K562 (cell line): ENCODE measurements around the gene TUBB2A. TPM values are rescaled to one million over a fixed set of nuclear protein-coding genes. Genes with fewer than 3 reads are reported as not detected.
A peak's percentile ranks its signal among the peaks of the same experiment; 100 is the strongest.

Experiments used
- BMI1 ChIP-seq: fragments of 150-350 bp; IDR thresholded peaks from 2 replicates; pipeline ENCODE4 v1.6.1; 2014; ENCODE audit warnings: low read length
- CREB1 ChIP-seq, 2 experiments: sonication (generic) in 1 of 2; formaldehyde crosslinking in 1 of 2; IDR thresholded peaks; 2 replicates each; pipeline versions ENCODE4 v1.6.1 to v1.8.0; 2012 to 2022; ENCODE audit warnings: inconsistent platforms in 1 of 2, mild to moderate bottlenecking in 1 of 2, missing genetic modification reagents in 1 of 2, moderate library complexity in 1 of 2
- E2F6 ChIP-seq, 2 experiments: IDR thresholded peaks; 2 replicates each; pipeline ENCODE4 v1.6.1; 2011; ENCODE audit warnings: borderline replicate concordance in 1 of 2, control low read depth in 1 of 2, low read depth in 1 of 2, low read length in 1 of 2, mild to moderate bottlenecking in 1 of 2, mixed read lengths in 1 of 2, moderate library complexity in 1 of 2; ENCODE audit not compliant: insufficient read depth in 1 of 2, insufficient read length in 1 of 2, poor library complexity in 1 of 2, severe bottlenecking in 1 of 2; ENCODE audit errors: extremely low read depth in 1 of 2
- ESRRA ChIP-seq: fragments of 450-650 bp; IDR thresholded peaks from 2 replicates; pipeline ENCODE4 v1.6.1; 2014; ENCODE audit warnings: low read depth, mild to moderate bottlenecking, moderate library complexity, borderline replicate concordance
- KDM2B ChIP-seq: fragments of 250-450 bp; sonication (Bioruptor Pico); IDR thresholded peaks from 2 replicates; pipeline ENCODE4 v1.8.0; 2021; ENCODE audit warnings: mild to moderate bottlenecking, moderate library complexity
- NELFE ChIP-seq: IDR thresholded peaks from 2 replicates; pipeline ENCODE4 v1.6.1; 2011; ENCODE audit warnings: mild to moderate bottlenecking; ENCODE audit not compliant: insufficient read depth, insufficient read length
- PKNOX1 ChIP-seq: fragments of 450-650 bp; IDR thresholded peaks from 2 replicates; pipeline ENCODE4 v1.6.1; 2016
- RCOR1 ChIP-seq, 2 experiments: IDR thresholded peaks; 2 replicates each; pipeline ENCODE4 v1.6.1; 2012; ENCODE audit warnings: low read depth in 2 of 2, low read length in 2 of 2, borderline replicate concordance in 1 of 2, improper control_type of control experiment in 1 of 2
- TRIM24 ChIP-seq, 2 experiments: fragments of 450-650 bp; IDR thresholded peaks; 2 replicates each; pipeline ENCODE4 v1.6.1; 2016
- ZKSCAN8 ChIP-seq: fragments of 200-800 bp; sonication (Bioruptor generic); IDR thresholded peaks from 2 replicates; pipeline ENCODE4 v1.6.1; 2016; ENCODE audit warnings: missing genetic modification characterization, missing compliant biosample characterization
- ZNF121 ChIP-seq: sonication (generic); formaldehyde crosslinking; conservative IDR thresholded peaks from 2 replicates; pipeline ENCODE4 v1.8.0; 2022; ENCODE audit warnings: missing genetic modification reagents
- ZNF146 ChIP-seq: IDR thresholded peaks from one replicate; pipeline ENCODE4 v1.6.1; 2018; ENCODE audit warnings: missing compliant biosample characterization; ENCODE audit not compliant: unreplicated experiment
- ZNF280B ChIP-seq: fragments of 250-450 bp; sonication (Bioruptor Pico); IDR thresholded peaks from 2 replicates; pipeline ENCODE4 v1.5.1; 2021; ENCODE audit warnings: mild to moderate bottlenecking
- ZNF449 ChIP-seq: fragments of 250-450 bp; sonication (Bioruptor Pico); IDR thresholded peaks from 2 replicates; pipeline ENCODE4 v1.8.0; 2022; ENCODE audit warnings: moderate library complexity, mild to moderate bottlenecking, inconsistent platforms
- polyA plus RNA-seq, 8 experiments: library from polyadenylated mRNA; depleted of rRNA in 4 of 8; stranded (reverse) in 5 of 8; unstranded in 3 of 8; fragments of >200 nt; fragmentation: Nextera tagmentation in 2 of 8; fragmentation: Illumina TruSeq in 1 of 8; extraction: Ambion mirVana in 2 of 8; extraction: Trizol in 1 of 8; gene quantifications; 2 replicates each; pipeline versions ENCODE4 v1.2.1 to v1.2.3, GENCODE V29; 2011 to 2014; ENCODE audit warnings: inconsistent platforms in 1 of 8, missing spikeins in 1 of 8
- total RNA-seq, 7 experiments: library from RNA; depleted of rRNA in 6 of 7; stranded (reverse); fragments of >200 nt in 6 of 7; fragmentation: Illumina TruSeq in 2 of 7; extraction: Trizol in 2 of 7; gene quantifications; 2 replicates each; pipeline versions ENCODE4 v1.2.1 to v1.2.3, GENCODE V29; 2011 to 2021; ENCODE audit warnings: low replicate concordance in 1 of 7
- TF ChIP-seq, protein P1 (sequence below), 2 experiments: fragments of 450-650 bp; IDR thresholded peaks; 2 replicates each; pipeline ENCODE4 v1.6.1; 2018; ENCODE audit warnings: mild to moderate bottlenecking in 2 of 2, low read depth in 1 of 2; ENCODE audit not compliant: partially characterized antibody in 2 of 2
- TF ChIP-seq, protein P2 (sequence below): sonication (generic); formaldehyde crosslinking; IDR thresholded peaks from 2 replicates; pipeline ENCODE4 v1.8.1; 2022; ENCODE audit warnings: missing genetic modification reagents

Gene TUBB2A
- total and polyA plus RNA-seq, 9 of the 15 experiments (the other 6 are each of a cell fraction or from before 2014, with no cell fraction given) = 3.6 to 92.1 (median 45.6) TPM

DNA sequence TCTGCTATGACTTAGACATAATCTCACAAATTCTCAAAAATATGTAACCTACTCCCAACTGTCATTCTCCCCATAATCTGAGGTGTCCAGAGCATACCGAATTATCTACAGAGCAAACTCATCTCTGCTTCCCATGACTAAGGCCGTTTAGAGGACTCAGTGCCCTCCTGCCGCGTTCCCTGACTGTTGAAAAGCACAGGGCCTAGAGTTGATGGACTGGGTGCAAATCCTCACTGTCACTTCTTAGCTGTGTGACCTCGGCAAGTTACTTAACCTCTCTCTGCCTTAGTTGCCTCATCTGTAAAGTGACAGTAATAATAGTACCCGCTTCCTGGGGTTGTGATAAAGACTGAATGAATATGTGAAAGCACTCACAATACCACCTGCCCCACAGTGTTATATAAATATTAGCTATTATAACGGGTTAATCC is 4.7 kb upstream of the TUBB2A start (continued):
- TF ChIP-seq CREB1 (IDR thresholded peaks at IDR 0.05) = no peak
- TF ChIP-seq CREB1 (CRISPR knock-in tag; IDR thresholded peaks at IDR 0.05) = no peak
- TF ChIP-seq NELFE = no peak
- TF ChIP-seq RCOR1 (IDR thresholded peaks at IDR 0.05; ENCODE audit: borderline replicate concordance in 1 of 2, low read depth in 2 of 2, low read length in 2 of 2) = peak in 1 of 2 experiments; percentile 92; a peak in 2 of 4 replicates
- TF ChIP-seq ZKSCAN8 = peak; percentile 71; the same call in 1 of the 2 replicates
- no peak for TF ChIP-seq BMI1
- peak in 1 of 2 experiments; percentile 64 for TF ChIP-seq E2F6 (IDR thresholded peaks at IDR 0.05; ENCODE audit: borderline replicate concordance in 1 of 2, extremely low read depth in 1 of 2, insufficient read depth in 1 of 2, insufficient read length in 1 of 2, low read depth in 1 of 2, low read length in 1 of 2, poor library complexity in 1 of 2, severe bottlenecking in 1 of 2)
- no peak for TF ChIP-seq ZNF146
- peak; percentile 26 to 60; a peak in 3 of 4 replicates for TF ChIP-seq TRIM24 (IDR thresholded peaks at IDR 0.05)
- TF ChIP-seq ZNF121 (CRISPR knock-in tag) = no peak
- TF ChIP-seq ZNF449 (CRISPR knock-in tag) = 0 out of 2 replicates have a peak, but pooled peaks have one; percentile 27
- TF ChIP-seq, protein P1, sequence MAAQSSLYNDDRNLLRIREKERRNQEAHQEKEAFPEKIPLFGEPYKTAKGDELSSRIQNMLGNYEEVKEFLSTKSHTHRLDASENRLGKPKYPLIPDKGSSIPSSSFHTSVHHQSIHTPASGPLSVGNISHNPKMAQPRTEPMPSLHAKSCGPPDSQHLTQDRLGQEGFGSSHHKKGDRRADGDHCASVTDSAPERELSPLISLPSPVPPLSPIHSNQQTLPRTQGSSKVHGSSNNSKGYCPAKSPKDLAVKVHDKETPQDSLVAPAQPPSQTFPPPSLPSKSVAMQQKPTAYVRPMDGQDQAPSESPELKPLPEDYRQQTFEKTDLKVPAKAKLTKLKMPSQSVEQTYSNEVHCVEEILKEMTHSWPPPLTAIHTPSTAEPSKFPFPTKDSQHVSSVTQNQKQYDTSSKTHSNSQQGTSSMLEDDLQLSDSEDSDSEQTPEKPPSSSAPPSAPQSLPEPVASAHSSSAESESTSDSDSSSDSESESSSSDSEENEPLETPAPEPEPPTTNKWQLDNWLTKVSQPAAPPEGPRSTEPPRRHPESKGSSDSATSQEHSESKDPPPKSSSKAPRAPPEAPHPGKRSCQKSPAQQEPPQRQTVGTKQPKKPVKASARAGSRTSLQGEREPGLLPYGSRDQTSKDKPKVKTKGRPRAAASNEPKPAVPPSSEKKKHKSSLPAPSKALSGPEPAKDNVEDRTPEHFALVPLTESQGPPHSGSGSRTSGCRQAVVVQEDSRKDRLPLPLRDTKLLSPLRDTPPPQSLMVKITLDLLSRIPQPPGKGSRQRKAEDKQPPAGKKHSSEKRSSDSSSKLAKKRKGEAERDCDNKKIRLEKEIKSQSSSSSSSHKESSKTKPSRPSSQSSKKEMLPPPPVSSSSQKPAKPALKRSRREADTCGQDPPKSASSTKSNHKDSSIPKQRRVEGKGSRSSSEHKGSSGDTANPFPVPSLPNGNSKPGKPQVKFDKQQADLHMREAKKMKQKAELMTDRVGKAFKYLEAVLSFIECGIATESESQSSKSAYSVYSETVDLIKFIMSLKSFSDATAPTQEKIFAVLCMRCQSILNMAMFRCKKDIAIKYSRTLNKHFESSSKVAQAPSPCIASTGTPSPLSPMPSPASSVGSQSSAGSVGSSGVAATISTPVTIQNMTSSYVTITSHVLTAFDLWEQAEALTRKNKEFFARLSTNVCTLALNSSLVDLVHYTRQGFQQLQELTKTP (IDR thresholded peaks at IDR 0.05; ENCODE audit: low read depth in 1 of 2, partially characterized antibody in 2 of 2) = peak in 1 of 2 experiments; percentile 51
- peak; percentile 86 for TF ChIP-seq PKNOX1
- TF ChIP-seq, protein P2, sequence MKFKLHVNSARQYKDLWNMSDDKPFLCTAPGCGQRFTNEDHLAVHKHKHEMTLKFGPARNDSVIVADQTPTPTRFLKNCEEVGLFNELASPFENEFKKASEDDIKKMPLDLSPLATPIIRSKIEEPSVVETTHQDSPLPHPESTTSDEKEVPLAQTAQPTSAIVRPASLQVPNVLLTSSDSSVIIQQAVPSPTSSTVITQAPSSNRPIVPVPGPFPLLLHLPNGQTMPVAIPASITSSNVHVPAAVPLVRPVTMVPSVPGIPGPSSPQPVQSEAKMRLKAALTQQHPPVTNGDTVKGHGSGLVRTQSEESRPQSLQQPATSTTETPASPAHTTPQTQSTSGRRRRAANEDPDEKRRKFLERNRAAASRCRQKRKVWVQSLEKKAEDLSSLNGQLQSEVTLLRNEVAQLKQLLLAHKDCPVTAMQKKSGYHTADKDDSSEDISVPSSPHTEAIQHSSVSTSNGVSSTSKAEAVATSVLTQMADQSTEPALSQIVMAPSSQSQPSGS (CRISPR knock-in tag) = no peak
- TF ChIP-seq KDM2B (CRISPR knock-in tag) = no peak; the same call in 1 of the 2 replicates
- peak; percentile 91 for TF ChIP-seq ESRRA
- no peak for TF ChIP-seq ZNF280B (CRISPR knock-in tag)
